ENCODE data around the gene SEC16A.
"Not testable (repeated sequence)": the region's sequence is repeated elsewhere in the genome, so short reads cannot be mapped to it uniquely, and the experiment has no call there.

Gene SEC16A

DNA sequence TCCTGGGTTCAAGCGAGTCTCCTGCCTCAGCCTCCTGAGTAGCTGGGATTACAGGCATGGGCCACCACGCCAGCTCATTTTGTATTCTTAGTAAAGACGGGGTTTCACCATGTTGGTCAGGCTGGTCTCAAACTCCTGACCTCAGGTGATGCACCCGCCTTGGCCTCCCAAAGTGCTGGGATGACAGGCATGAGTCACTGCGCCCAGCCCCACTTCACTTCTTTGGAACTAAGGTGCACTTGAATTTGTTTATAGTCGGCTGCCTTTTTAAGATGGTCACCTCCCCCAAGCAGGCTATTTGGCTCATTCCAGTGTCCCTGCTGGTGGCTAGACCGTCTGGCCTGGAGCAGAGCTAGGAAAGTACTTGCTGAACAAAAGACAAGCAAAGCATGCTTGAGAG is 57.5 kb downstream of the SEC16A start:
- DNase-seq, result not testable (repeated sequence)

GRCh38 chr9:136424750-136425362 is 58.0 kb downstream of the SEC16A start:
- DNase-seq, result no peak

DNA sequence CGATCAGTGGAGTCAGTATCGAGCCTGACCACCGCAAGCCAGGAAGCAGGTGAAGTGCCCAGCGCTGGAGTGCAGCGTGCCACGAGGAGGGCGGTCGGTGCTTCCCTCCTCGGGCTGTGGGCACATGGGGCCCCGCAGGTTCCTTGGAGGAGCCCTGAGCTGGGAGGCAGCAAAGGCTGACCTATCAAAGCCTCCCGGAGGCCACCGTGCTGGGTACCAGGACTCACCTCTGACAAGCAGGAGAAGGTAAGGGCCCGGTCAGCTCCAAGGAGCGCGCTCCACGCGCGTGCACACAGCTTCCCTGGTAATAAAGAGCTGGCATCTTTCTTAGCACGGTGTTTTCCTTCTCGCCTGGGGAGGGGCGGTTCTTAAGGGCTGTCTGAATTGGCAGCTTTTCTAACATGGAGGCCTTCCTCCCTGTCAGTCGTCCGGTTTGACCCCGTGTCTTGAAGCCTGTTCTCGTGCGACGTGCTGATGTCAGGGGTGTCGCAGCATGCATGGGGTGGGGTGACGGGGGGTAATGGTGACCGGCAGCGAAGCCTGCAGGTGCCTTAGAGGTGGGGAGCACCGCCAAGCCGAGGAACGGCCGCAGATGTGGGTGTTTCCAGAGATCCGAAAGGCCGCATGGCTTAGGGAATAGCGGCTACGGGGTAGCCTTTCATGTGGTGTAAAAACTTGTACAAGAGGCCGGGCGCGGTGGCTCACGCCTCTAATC is 59.3 kb downstream of the SEC16A start:
- DNase-seq, result no peak

GRCh38 chr9:136422876-136423275 is 60.0 kb downstream of the SEC16A start:
- no peak for DNase-seq

DNA sequence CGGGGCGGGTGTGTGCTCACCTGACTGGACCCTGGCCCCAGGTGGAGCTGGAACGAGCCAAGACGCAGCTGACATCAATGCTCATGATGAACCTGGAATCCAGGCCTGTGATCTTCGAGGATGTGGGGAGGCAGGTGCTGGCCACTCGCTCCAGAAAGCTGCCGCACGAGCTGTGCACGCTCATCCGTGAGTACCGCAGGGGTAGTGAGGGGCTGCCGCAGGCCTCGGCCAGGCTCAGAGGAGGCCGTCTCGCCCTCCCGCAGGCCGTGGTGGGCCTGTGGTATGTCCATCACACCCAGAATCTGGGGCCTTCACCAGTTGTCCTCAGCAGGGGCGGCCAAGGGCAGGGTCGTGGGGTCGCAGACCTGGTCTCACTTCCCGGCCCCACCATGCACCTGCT is 61.0 kb downstream of the SEC16A start:
- no peak for DNase-seq

- no peak for DNase-seq
These were observed 63.8 kb downstream of the SEC16A start for GRCh38 chr9:136419092-136419420.

DNA sequence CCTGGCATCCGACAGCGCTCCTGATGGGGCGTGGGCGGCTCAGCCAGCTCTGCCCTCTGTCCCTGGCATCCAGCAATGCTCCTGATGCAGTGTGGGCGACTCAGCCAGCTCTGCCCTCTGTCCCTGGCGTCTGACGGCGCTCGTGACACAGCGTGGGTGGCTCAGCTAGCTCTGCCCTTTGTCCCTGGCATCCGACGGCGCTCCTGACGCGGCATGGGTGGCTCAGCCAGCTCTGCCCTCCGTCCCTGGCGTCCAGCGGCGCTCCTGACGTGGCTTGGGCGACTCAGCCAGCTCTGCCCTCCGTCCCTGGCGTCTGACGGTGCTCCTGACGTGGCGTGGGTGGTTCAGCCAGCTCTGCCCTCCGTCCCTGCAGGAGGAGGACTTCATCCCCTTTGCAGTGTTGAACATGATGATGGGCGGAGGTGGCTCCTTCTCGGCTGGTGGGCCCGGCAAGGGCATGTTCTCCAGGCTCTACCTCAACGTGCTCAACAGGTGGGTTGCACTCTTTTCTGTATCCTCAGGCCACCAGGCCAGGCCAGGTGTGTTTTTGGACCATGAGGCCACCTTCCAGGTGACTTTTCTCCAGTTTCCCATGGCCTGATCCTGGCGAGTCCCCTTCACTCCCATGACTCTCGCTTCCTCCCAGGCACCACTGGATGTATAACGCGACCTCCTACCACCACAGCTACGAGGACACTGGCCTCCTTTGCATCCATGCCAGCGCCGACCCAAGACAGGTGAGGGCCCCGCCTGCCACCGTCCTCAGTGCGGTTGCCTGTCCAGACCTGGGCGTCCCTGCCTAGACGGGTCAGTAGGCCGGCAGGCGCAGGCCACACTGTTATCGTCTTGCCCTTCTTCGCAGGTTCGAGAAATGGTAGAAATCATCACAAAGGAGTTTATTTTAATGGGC is 64.4 kb downstream of the SEC16A start:
- DNase-seq, result no peak

GRCh38 chr9:136416914-136417313 is 65.9 kb downstream of the SEC16A start:
- DNase-seq, result no peak

DNA sequence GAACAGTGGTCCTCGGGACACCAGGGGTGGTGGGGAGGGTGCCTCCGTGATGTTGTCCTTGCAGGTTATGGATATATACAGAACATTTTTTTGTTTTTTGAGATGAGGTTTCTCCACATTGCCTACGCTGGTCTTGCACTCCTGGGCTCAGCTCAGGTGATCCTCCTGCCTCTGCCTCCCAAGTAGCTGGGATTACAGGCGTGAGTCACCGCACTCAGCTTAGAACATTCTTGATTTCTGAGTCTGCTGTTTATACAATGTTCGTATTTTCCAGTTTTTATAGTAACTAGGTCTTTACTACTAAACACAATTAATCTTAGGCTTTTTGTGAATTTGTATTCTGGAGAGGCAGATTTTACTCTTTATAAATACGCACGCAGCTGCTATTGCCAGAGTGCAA is 66.4 kb downstream of the SEC16A start:
- no peak for DNase-seq

DNA sequence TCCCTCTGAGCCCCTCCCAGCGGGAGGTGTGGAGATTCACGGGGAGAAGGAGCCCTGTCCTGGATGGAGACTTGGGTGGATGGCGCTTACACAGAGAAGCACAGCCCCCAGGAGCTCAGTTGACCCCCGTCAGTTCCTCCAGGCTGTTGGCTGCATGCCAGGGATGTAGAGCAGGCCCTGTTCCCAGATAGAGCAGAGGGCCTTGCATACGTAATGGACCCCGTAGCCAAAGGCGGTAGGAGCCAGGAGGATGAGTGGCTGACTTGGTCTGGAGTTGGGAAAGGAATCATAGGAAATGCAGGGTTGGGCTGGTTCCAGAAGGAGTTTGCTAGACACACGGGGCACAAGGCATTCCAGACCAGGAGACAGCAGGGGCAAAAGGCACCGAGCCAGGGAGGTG is 69.9 kb downstream of the SEC16A start:
- DNase-seq, result peak in 13 of 56 donors; percentile 7 to 50 (median 20)

DNA sequence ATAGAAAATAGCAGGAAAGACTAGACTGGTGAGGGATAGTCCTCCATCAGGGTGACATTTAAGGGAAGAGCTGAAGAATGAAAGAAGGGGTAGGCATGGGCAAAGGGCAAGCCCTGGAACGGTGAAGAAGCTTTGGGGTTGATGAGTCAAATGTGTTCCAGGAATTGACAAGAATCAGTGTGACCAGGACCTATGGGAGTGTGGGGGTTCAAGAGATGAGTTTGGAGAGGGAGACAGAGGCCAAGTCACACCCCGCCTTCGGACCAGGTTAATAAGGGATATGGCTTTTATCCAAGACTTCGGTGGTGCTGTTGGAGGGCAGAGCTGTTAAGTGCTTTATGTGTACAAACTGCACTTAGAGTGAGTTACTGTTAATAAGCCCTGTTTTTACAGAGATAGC is 71.5 kb downstream of the SEC16A start:
- DNase-seq, result no peak

DNA sequence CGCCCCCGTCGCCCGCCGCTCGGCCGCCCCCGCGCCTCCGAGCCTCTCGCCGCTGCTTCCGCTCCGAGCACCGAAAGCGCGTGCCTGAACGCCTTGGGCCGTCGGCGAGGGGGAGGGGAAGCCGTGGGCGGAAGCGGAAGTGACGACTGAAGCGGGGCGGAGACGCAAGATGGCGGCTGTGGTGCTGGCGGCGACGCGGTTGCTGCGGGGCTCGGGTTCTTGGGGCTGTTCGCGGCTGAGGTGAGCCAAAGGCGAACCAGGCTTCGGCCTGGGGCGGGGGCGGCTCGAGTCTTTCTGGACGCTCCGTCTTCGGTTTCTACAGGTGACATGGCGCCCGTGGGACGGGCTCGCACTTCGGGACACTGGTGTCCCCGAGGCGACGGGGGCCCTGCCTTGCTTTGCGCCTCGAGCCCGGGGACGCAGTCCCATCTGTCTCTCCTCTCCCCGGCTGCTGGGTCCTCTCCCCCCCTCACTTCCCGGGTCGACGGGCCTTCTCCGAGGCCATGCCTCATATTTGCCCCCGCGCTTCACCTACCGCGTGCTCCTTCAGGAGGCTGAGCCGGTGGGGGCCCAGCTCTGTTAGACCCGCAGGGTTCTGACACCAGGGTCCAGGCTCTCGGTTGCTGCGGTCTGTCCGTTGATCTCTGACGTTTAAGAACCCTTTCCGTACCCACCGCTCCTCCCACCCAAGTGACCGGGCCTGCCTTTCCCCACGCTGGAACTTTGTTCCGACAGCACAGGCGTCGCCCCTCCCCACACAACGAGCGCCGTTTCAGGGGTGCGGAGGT is 72.1 kb downstream of the SEC16A start, which contains the start of the genes ENTR1 and PMPCA:
Gene ENTR1, minus strand, starts transcription at position 115 of the 788 bp plus-strand sequence. CDS start 217 bp downstream, outside the sequence.
Gene PMPCA, plus strand, starts transcription at position 159 of the 788 bp plus-strand sequence. Its CDS starts 11 bp downstream, at position 170.
- DNase-seq, result peak in 55 of 56 donors; percentile 23 to 96 (median 82)

GRCh38 chr9:136409557-136410455 is 73.0 kb downstream of the SEC16A start:
- peak in 20 of 56 donors; percentile 4 to 49 (median 19) for DNase-seq

GRCh38 chr9:136407911-136408310 is 74.9 kb downstream of the SEC16A start:
- DNase-seq, result peak in 3 of 56 donors; percentile 2 to 12 (median 3)

- not testable (repeated sequence) for DNase-seq
These were observed 75.8 kb downstream of the SEC16A start for GRCh38 chr9:136407061-136407460.

DNA sequence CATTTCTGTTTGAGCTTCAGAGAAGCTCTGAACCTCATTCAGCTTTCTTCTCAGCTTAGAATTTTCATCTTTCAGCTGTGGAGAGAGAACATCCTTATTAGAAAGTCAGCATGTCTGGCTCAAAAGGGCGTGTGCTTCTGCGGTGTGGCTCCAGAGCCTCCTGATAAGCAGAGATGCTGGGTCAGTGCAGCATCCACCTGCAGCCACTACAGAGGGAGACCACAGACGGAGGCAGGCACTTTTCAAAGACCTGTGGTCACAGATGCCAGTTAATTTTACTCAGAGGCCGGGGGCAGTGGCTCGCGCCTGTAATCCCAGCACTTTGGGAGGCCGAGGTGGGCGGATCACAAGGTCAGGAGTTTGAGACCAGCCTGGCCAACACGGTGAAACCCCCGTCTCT is 76.9 kb downstream of the SEC16A start:
- DNase-seq, result not testable (repeated sequence)

DNA sequence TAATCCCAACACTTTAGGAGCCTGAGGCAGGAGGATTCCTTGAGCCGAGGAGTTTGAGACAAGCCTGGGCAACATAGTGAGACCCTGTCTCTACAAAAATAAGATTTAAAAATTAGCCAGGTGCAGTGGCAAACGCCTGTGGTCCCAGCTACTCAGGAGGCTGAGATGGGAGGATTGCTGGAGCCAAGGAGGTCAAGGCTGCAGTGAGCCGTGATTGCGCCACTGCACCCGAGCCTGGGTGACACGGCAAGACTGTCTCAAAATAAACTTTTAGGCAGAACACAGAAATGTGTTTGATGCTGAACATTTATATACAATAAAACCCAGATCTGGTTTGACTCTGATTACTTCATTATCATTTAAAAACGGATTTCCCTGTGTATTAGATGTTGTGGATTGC is 77.4 kb downstream of the SEC16A start:
- DNase-seq, result no peak

DNA sequence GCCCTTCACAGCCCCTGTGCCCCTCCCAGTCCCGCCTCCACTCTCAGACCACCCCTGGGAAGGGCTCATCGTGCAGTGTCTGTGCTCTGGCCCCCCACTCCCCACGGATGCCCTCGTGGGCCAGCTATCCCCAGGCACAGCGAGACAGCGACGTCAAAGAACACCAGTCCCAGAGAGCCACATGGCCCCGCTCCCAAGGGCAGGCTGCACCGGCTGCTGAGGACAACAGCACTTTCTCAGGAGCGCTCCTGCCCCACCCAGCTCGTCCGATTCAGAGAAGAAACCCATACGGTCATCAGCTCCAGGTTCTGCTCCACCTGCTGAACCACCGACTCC is 78.1 kb downstream of the SEC16A start:
- no peak for DNase-seq

DNA sequence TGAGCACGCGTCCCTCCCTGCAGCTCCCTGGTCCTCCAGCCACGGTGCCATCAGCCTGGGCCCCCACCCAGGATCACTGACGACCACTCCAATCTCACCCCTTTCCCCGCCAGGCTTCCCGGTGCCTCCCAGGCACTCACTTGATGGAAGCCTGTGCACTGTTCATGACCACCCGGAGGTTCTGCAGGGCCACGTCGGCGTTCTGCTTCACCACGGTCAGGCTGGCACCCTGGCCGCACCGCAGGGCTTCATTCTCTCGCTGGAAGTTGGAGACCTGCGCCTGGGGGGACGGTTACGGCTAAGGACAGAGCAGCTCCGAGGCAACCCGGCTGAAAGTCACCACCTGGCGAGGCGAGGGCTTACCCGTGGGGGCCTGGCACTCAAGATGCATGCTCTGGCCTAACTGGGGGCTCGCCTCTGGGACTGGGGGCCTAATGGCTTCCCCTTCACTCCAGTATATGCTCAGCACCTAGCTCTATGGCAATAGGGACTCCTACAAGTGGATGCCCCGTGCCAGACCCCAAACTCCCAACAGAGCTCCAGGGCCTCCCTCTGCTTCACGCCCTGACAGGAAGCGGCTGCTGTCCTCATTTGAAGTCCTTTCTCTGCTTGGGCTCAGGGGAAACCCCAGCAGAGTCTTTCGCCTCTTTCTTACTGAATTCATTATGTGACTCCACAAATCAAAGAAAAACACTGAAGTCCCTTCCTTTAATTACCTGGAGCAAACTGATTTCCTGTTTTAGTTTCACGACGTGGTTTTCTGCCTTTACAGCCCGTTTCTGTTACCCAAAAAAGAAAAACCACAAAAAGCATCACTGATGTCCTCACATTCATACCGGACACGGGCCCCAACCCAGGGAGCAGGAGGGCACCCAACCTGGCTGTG is 78.7 kb downstream of the SEC16A start:
- no peak for DNase-seq
